ENCODE measurements around the gene MBNL2.

DNA sequence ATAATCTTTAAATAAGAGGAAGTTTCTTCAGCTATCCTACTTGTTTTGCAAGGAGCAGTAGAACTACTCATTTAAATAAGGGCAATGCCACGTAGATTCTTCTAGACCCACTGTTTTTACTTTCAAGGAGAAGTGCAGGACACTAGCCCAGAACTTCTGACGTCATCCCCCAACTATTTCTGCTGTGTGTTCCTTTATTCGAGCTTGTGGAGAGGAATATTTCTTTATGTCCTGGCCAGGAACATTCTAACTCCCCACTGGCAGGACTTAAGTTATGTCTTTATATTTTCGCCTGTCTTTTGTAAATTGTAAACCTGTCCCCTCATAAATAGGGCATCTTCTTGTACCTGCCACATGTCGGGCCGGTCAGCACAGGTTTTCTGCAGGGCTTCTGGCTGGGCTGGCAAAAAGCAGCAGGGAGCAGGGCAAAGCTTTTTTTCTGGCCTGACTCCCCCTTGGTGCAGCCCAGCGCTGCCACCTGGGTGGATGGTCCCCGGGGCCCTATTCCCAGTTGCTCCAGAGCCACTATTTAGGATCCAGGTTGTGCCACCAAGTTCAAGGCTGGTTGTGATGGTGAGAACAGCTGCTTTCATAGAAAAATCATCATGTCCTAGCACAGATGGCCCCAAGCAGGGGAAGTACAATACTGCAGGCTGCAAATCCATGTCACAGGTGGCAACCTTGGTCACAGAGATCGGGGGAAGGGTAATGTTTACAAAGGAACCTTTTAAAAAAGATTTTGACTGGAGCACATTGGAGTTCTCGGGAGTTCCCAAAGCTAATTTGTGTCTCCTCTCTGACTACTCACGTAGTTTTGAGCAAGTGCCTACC lies 1.8 kb downstream of the MBNL2 start:
- TF ChIP-seq CTCF (IDR thresholded peaks at IDR 0.05): peak in 2 of 4 experiments; percentile 2 to 8
- TF ChIP-seq POLR2A (IDR thresholded peaks at IDR 0.05): peak; percentile 33 to 73

Measured in uterus (tissue), 2 donors.